OCI-LY1 (cell line): Measurements from ENCODE around the gene MAPK10.

Experiments used
- H2AFZ ChIP-seq: fragments of 200-600 bp; sonication (generic), shearing (Covaris generic); 2 replicates; pipeline ENCODE4 v1.6.0; 2014; ENCODE audit warnings: antibody characterized with exemption, mild to moderate bottlenecking, low read length
- H3F3A ChIP-seq: fragments of 200-600 bp; sonication (generic), shearing (Covaris generic); 2 replicates; pipeline ENCODE4 v1.6.0; 2014; ENCODE audit warnings: mild to moderate bottlenecking, antibody characterized with exemption, low read length, moderate library complexity; ENCODE audit not compliant: insufficient read depth
- H3K27ac ChIP-seq: fragments of 200-600 bp; sonication (generic); 2 replicates; pipeline ENCODE4 v1.5.1; 2014; ENCODE audit warnings: low read length, mixed run types, mild to moderate bottlenecking, low read depth; ENCODE audit not compliant: poor library complexity, severe bottlenecking
- H3K27me3 ChIP-seq: fragments of 200-600 bp; sonication (generic); 2 replicates; pipeline ENCODE4 v1.6.0; 2014; ENCODE audit warnings: antibody characterized with exemption, mild to moderate bottlenecking, low read length, moderate library complexity; ENCODE audit not compliant: insufficient read depth
- H3K36me3 ChIP-seq: fragments of 200-600 bp; sonication (generic); 2 replicates; pipeline ENCODE4 v1.6.1; 2014; ENCODE audit warnings: mild to moderate bottlenecking, antibody characterized with exemption, low read length, moderate library complexity, mixed read lengths; ENCODE audit not compliant: insufficient read depth
- H3K4me1 ChIP-seq: fragments of 200-600 bp; sonication (generic); 2 replicates; pipeline ENCODE4 v1.5.1; 2014; ENCODE audit warnings: mild to moderate bottlenecking, low read length, moderate library complexity; ENCODE audit not compliant: insufficient read depth, severe bottlenecking
- H3K4me2 ChIP-seq: fragments of 200-600 bp; sonication (generic), shearing (Covaris generic); 2 replicates; pipeline ENCODE4 v1.6.1; 2014; ENCODE audit warnings: low read length
- H3K4me3 ChIP-seq: fragments of 200-600 bp; sonication (generic); 2 replicates; pipeline ENCODE4 v1.5.1; 2014; ENCODE audit warnings: low read length, low read depth, mild to moderate bottlenecking, mixed read lengths; ENCODE audit not compliant: poor library complexity, severe bottlenecking
- H3K79me2 ChIP-seq: fragments of 200-600 bp; shearing (Covaris generic); 2 replicates; pipeline ENCODE4 v1.6.1; 2016; ENCODE audit warnings: mixed run types, low read length, mixed read lengths; ENCODE audit not compliant: insufficient read depth
- H3K9ac ChIP-seq: fragments of 200-600 bp; sonication (generic), shearing (Covaris generic); 2 replicates; pipeline ENCODE4 v1.6.1; 2014; ENCODE audit warnings: mild to moderate bottlenecking, low read length, mixed read lengths
- H3K9me2 ChIP-seq: fragments of 200-600 bp; sonication (generic), shearing (Covaris generic); 2 replicates; pipeline ENCODE4 v1.6.1; 2014; ENCODE audit warnings: low read depth, mild to moderate bottlenecking, low read length, mixed read lengths
- H3K9me3 ChIP-seq: fragments of 200-600 bp; shearing (Covaris generic); 2 replicates; pipeline ENCODE4 v1.6.1; 2014; ENCODE audit warnings: low read length, mixed read lengths
- H4K20me1 ChIP-seq: fragments of 200-600 bp; sonication (generic), shearing (Covaris generic); 2 replicates; pipeline ENCODE4 v1.6.0; 2016; ENCODE audit warnings: mild to moderate bottlenecking, low read length; ENCODE audit not compliant: insufficient read depth
- CTCF ChIP-seq: fragments of 200-600 bp; sonication (generic), shearing (Covaris generic); IDR thresholded peaks from 2 replicates; pipeline ENCODE4 v1.5.1; 2017; ENCODE audit warnings: mild to moderate bottlenecking, antibody characterized with exemption, low read length, moderate library complexity, mixed read lengths
- EZH2 ChIP-seq: fragments of 200-600 bp; sonication (generic), shearing (Covaris generic); IDR thresholded peaks from 2 replicates; pipeline ENCODE4 v1.8.0; 2017; ENCODE audit warnings: borderline replicate concordance, mixed run types, mild to moderate bottlenecking, antibody characterized with exemption, low read length, moderate library complexity, mixed read lengths

Gene MAPK10

GRCh38 chr4:86060341-86060740 lies 299.5 kb downstream of the MAPK10 start:
- H3K27ac ChIP-seq = no peak overlapping the region
- TF ChIP-seq CTCF (no peak), EZH2 (no peak)
- H3K9me3 ChIP-seq = no peaks in the 10 kb centered on the region
- H3F3A ChIP-seq = no peaks in the 10 kb centered on the region
- H3K4me1 ChIP-seq = no peaks in the 10 kb centered on the region
- no peak overlapping the region for H2AFZ ChIP-seq
- H3K36me3 ChIP-seq = no peaks in the 10 kb centered on the region
- H3K9me2 ChIP-seq = no peaks in the 10 kb centered on the region
- no peaks in the 10 kb centered on the region for H4K20me1 ChIP-seq
- H3K4me2 ChIP-seq = no peak overlapping the region
- H3K79me2 ChIP-seq = no peaks in the 10 kb centered on the region
- no peaks in the 10 kb centered on the region for H3K27me3 ChIP-seq
- H3K4me3 ChIP-seq = no peak overlapping the region
- H3K9ac ChIP-seq = no peak overlapping the region

GRCh38 chr4:86058621-86059020 lies 301.2 kb downstream of the MAPK10 start:
- H2AFZ ChIP-seq = no peak overlapping the region

GRCh38 chr4:86055898-86056297 lies 304.0 kb downstream of the MAPK10 start:
- Histone ChIP-seq H3K4me3 (no peak overlapping the region), H3K9ac (no peak overlapping the region), H3K4me2 (no peak overlapping the region), H3F3A (no peaks in the 10 kb centered on the region), H3K4me1 (no peaks in the 10 kb centered on the region), H3K27me3 (no peaks in the 10 kb centered on the region), H3K27ac (no peak overlapping the region), H2AFZ (no peak overlapping the region), H4K20me1 (no peaks in the 10 kb centered on the region), H3K79me2 (no peaks in the 10 kb centered on the region), H3K9me2 (no peaks in the 10 kb centered on the region), H3K9me3 (no peaks in the 10 kb centered on the region), H3K36me3 (no peaks in the 10 kb centered on the region)
- TF ChIP-seq EZH2 (no peak), CTCF (no peak)

More at GRCh38 chr4:86058621-86059020, 301.2 kb downstream of the MAPK10 start:
- H3F3A ChIP-seq = no peaks in the 10 kb centered on the region
- TF ChIP-seq EZH2 = no peak
- no peak for TF ChIP-seq CTCF
- H3K9me3 ChIP-seq = no peaks in the 10 kb centered on the region
- H3K79me2 ChIP-seq = no peaks in the 10 kb centered on the region
- no peaks in the 10 kb centered on the region for H3K27me3 ChIP-seq
- H3K9me2 ChIP-seq = no peaks in the 10 kb centered on the region
- no peaks in the 10 kb centered on the region for H3K36me3 ChIP-seq
- no peaks in the 10 kb centered on the region for H3K4me1 ChIP-seq
- no peak overlapping the region for H3K9ac ChIP-seq
- no peak overlapping the region for H3K27ac ChIP-seq
- no peak overlapping the region for H3K4me2 ChIP-seq
- no peak overlapping the region for H3K4me3 ChIP-seq
- no peaks in the 10 kb centered on the region for H4K20me1 ChIP-seq
